Activated naive CD8-positive, alpha-beta T cell (primary cell): ENCODE results near the gene PIEZO2.

Experiments
- H3K27ac Mint-ChIP-seq: one replicate; pipeline ENCODE4 v1.8.0; 2021; ENCODE audit warnings: mixed read lengths
- H3K27me3 Mint-ChIP-seq: one replicate; pipeline ENCODE4 v1.8.0; 2021; ENCODE audit warnings: mixed read lengths
- H3K36me3 Mint-ChIP-seq: one replicate; pipeline ENCODE4 v1.8.0; 2021; ENCODE audit warnings: mixed read lengths
- H3K4me1 Mint-ChIP-seq: one replicate; pipeline ENCODE4 v1.8.0; 2021; ENCODE audit warnings: low read depth, mixed read lengths
- H3K4me3 Mint-ChIP-seq: one replicate; pipeline ENCODE4 v1.8.0; 2021; ENCODE audit warnings: mild to moderate bottlenecking, mixed read lengths
- H3K9me3 Mint-ChIP-seq: one replicate; pipeline ENCODE4 v1.8.0; 2021; ENCODE audit warnings: low read depth, mixed read lengths

Gene PIEZO2

GRCh38 chr18:10791169-10791831 lies 358.1 kb downstream of the PIEZO2 start:
- Mint-ChIP-seq H3K4me1 (peaks cover 5% of the 10 kb centered on the region), H3K9me3 (no peaks in the 10 kb centered on the region), H3K27me3 (peaks cover 8% of the 10 kb centered on the region), H3K4me3 (no peak overlapping the region), H3K27ac (no peak overlapping the region), H3K36me3 (no peaks in the 10 kb centered on the region)

- Mint-ChIP-seq H3K9me3 (no peaks in the 10 kb centered on the region), H3K27me3 (peaks cover 10% of the 10 kb centered on the region), H3K4me3 (no peak overlapping the region), H3K4me1 (peaks cover 5% of the 10 kb centered on the region), H3K36me3 (no peaks in the 10 kb centered on the region), H3K27ac (no peak overlapping the region)
These were observed 360.2 kb downstream of the PIEZO2 start for GRCh38 chr18:10789180-10789579.

GRCh38 chr18:10787293-10787901 lies 362.0 kb downstream of the PIEZO2 start:
- peaks cover 5% of the 10 kb centered on the region for H3K4me1 Mint-ChIP-seq
- H3K9me3 Mint-ChIP-seq = no peaks in the 10 kb centered on the region
- H3K4me3 Mint-ChIP-seq = no peak overlapping the region
- peaks cover 11% of the 10 kb centered on the region for H3K27me3 Mint-ChIP-seq
- no peak overlapping the region for H3K27ac Mint-ChIP-seq
- no peaks in the 10 kb centered on the region for H3K36me3 Mint-ChIP-seq

GRCh38 chr18:10785798-10786197 lies 363.6 kb downstream of the PIEZO2 start:
- Mint-ChIP-seq H3K4me3 (no peak overlapping the region), H3K9me3 (no peaks in the 10 kb centered on the region), H3K27ac (no peak overlapping the region), H3K36me3 (no peaks in the 10 kb centered on the region), H3K4me1 (peaks cover 5% of the 10 kb centered on the region), H3K27me3 (peaks cover 11% of the 10 kb centered on the region)

GRCh38 chr18:10784596-10785202 lies 364.7 kb downstream of the PIEZO2 start:
- Mint-ChIP-seq H3K36me3 (no peaks in the 10 kb centered on the region), H3K4me1 (peaks cover 5% of the 10 kb centered on the region), H3K4me3 (no peak overlapping the region), H3K27ac (no peak overlapping the region), H3K27me3 (peaks cover 12% of the 10 kb centered on the region), H3K9me3 (no peaks in the 10 kb centered on the region)

- no peak overlapping the region for H3K4me3 Mint-ChIP-seq
- no peaks in the 10 kb centered on the region for H3K9me3 Mint-ChIP-seq
- H3K4me1 Mint-ChIP-seq = peaks cover 5% of the 10 kb centered on the region
- H3K27ac Mint-ChIP-seq = no peak overlapping the region
- H3K27me3 Mint-ChIP-seq = peaks cover 12% of the 10 kb centered on the region
- no peaks in the 10 kb centered on the region for H3K36me3 Mint-ChIP-seq
These were observed 365.4 kb downstream of the PIEZO2 start for GRCh38 chr18:10783941-10784340.

GRCh38 chr18:10776493-10776892 lies 372.9 kb downstream of the PIEZO2 start:
- no peaks in the 10 kb centered on the region for H3K4me1 Mint-ChIP-seq
- no peak overlapping the region for H3K27ac Mint-ChIP-seq
- H3K4me3 Mint-ChIP-seq = no peak overlapping the region
- H3K27me3 Mint-ChIP-seq = peaks cover 14% of the 10 kb centered on the region
- H3K36me3 Mint-ChIP-seq = no peaks in the 10 kb centered on the region
- H3K9me3 Mint-ChIP-seq = peaks cover 6% of the 10 kb centered on the region

GRCh38 chr18:10775026-10775425 lies 374.3 kb downstream of the PIEZO2 start:
- Mint-ChIP-seq H3K4me1 (no peaks in the 10 kb centered on the region), H3K9me3 (peaks cover 6% of the 10 kb centered on the region), H3K36me3 (no peaks in the 10 kb centered on the region), H3K27me3 (peaks cover 12% of the 10 kb centered on the region), H3K4me3 (no peak overlapping the region), H3K27ac (no peak overlapping the region)

GRCh38 chr18:10771053-10771709 lies 378.2 kb downstream of the PIEZO2 start:
- Mint-ChIP-seq H3K9me3 (peaks cover 6% of the 10 kb centered on the region), H3K27me3 (peaks cover 11% of the 10 kb centered on the region), H3K36me3 (no peaks in the 10 kb centered on the region), H3K27ac (no peak overlapping the region), H3K4me1 (no peaks in the 10 kb centered on the region), H3K4me3 (no peak overlapping the region)

- Mint-ChIP-seq H3K36me3 (no peaks in the 10 kb centered on the region), H3K4me1 (no peaks in the 10 kb centered on the region), H3K27me3 (peaks cover 11% of the 10 kb centered on the region), H3K27ac (no peak overlapping the region), H3K9me3 (peaks cover 6% of the 10 kb centered on the region), H3K4me3 (no peak overlapping the region)
These were observed 379.1 kb downstream of the PIEZO2 start for GRCh38 chr18:10770264-10770663.

- H3K36me3 Mint-ChIP-seq = no peaks in the 10 kb centered on the region
- no peak overlapping the region for H3K4me3 Mint-ChIP-seq
- peaks cover 6% of the 10 kb centered on the region for H3K9me3 Mint-ChIP-seq
- H3K27me3 Mint-ChIP-seq = peaks cover 9% of the 10 kb centered on the region
- no peaks in the 10 kb centered on the region for H3K4me1 Mint-ChIP-seq
- H3K27ac Mint-ChIP-seq = no peak overlapping the region
These were observed 381.1 kb downstream of the PIEZO2 start for GRCh38 chr18:10768221-10768620.

- Mint-ChIP-seq H3K27ac (no peak overlapping the region), H3K4me3 (no peak overlapping the region), H3K36me3 (no peaks in the 10 kb centered on the region), H3K4me1 (no peaks in the 10 kb centered on the region), H3K9me3 (peaks cover 6% of the 10 kb centered on the region), H3K27me3 (peaks cover 8% of the 10 kb centered on the region)
These were observed 381.7 kb downstream of the PIEZO2 start for GRCh38 chr18:10767658-10768057.

GRCh38 chr18:10760986-10761385 lies 388.4 kb downstream of the PIEZO2 start:
- H3K27ac Mint-ChIP-seq = no peak overlapping the region
- no peaks in the 10 kb centered on the region for H3K4me1 Mint-ChIP-seq
- H3K27me3 Mint-ChIP-seq = no peaks in the 10 kb centered on the region
- H3K36me3 Mint-ChIP-seq = no peaks in the 10 kb centered on the region
- H3K4me3 Mint-ChIP-seq = no peak overlapping the region
- no peaks in the 10 kb centered on the region for H3K9me3 Mint-ChIP-seq

- Mint-ChIP-seq H3K4me1 (no peaks in the 10 kb centered on the region), H3K27me3 (no peaks in the 10 kb centered on the region), H3K9me3 (no peaks in the 10 kb centered on the region), H3K27ac (no peak overlapping the region), H3K4me3 (no peak overlapping the region), H3K36me3 (no peaks in the 10 kb centered on the region)
These were observed 390.1 kb downstream of the PIEZO2 start for GRCh38 chr18:10759241-10759640.

GRCh38 chr18:10757946-10758345 lies 391.4 kb downstream of the PIEZO2 start:
- Mint-ChIP-seq H3K27me3 (no peaks in the 10 kb centered on the region), H3K27ac (no peak overlapping the region), H3K4me1 (no peaks in the 10 kb centered on the region), H3K36me3 (no peaks in the 10 kb centered on the region), H3K4me3 (no peak overlapping the region), H3K9me3 (no peaks in the 10 kb centered on the region)
